WTC11 (cell line): ENCODE data around the gene IKBIP.

Experiments used
- ATF2 ChIP-seq: sonication (generic); formaldehyde crosslinking; IDR thresholded peaks from 2 replicates; pipeline ENCODE4 v1.8.1; 2022; ENCODE audit warnings: low read depth, missing genetic modification reagents, borderline replicate concordance
- ATF3 ChIP-seq: sonication (generic); formaldehyde crosslinking; conservative IDR thresholded peaks from 2 replicates; pipeline ENCODE4 v1.8.1; 2022; ENCODE audit warnings: mild to moderate bottlenecking, missing genetic modification reagents
- CTCF ChIP-seq: fragments of 200-600 bp; IDR thresholded peaks from 2 replicates; pipeline ENCODE4 v1.8.0; 2022; ENCODE audit warnings: antibody characterized with exemption
- GABPB1 ChIP-seq: sonication (generic); formaldehyde crosslinking; IDR thresholded peaks from 2 replicates; pipeline ENCODE4 v1.8.1; 2023; ENCODE audit warnings: mild to moderate bottlenecking, missing genetic modification reagents
- HMGA2 ChIP-seq: fragments of 250-450 bp; sonication (Bioruptor Pico); IDR thresholded peaks from 2 replicates; pipeline ENCODE4 v1.4.0; 2021; ENCODE audit warnings: mild to moderate bottlenecking, moderate library complexity
- MXD4 ChIP-seq: fragments of 250-450 bp; sonication (Bioruptor Pico); IDR thresholded peaks from 2 replicates; pipeline ENCODE4 v1.8.0; 2021; ENCODE audit warnings: mild to moderate bottlenecking, moderate library complexity, borderline replicate concordance
- NR1H2 ChIP-seq: sonication (generic); formaldehyde crosslinking; IDR thresholded peaks from 2 replicates; pipeline ENCODE4 v1.9.0; 2021; ENCODE audit warnings: mild to moderate bottlenecking, moderate library complexity, missing genetic modification reagents
- RORB ChIP-seq: fragments of 250-450 bp; sonication (Bioruptor Pico); IDR thresholded peaks from 2 replicates; pipeline ENCODE4 v1.9.0; 2021; ENCODE audit warnings: mild to moderate bottlenecking
- SMAD3 ChIP-seq: sonication (generic); formaldehyde crosslinking; IDR thresholded peaks from 2 replicates; pipeline ENCODE4 v1.8.0; 2022; ENCODE audit warnings: missing genetic modification reagents, mild to moderate bottlenecking, borderline replicate concordance
- TEAD1 ChIP-seq: sonication (generic); formaldehyde crosslinking; IDR thresholded peaks from 2 replicates; pipeline ENCODE4 v1.8.0; 2022; ENCODE audit warnings: mild to moderate bottlenecking, missing genetic modification reagents
- USF1 ChIP-seq: sonication (generic); formaldehyde crosslinking; IDR thresholded peaks from 2 replicates; pipeline ENCODE4 v1.8.0; 2022; ENCODE audit warnings: mild to moderate bottlenecking, missing genetic modification reagents
- ZNF121 ChIP-seq: sonication (generic); formaldehyde crosslinking; IDR thresholded peaks from 2 replicates; pipeline ENCODE4 v1.8.0; 2023; ENCODE audit warnings: missing genetic modification reagents
- ZNF232 ChIP-seq: sonication (generic); formaldehyde crosslinking; IDR thresholded peaks from 2 replicates; pipeline ENCODE4 v1.8.0; 2022; ENCODE audit warnings: mild to moderate bottlenecking, missing genetic modification reagents

- TF ChIP-seq CTCF (no peak), ATF2 (CRISPR knock-in tag) (no peak), SMAD3 (no peak), ZNF232 (CRISPR knock-in tag) (no peak), HMGA2 (CRISPR knock-in tag) (no peak), USF1 (CRISPR knock-in tag) (no peak), NR1H2 (no peak), ATF3 (CRISPR knock-in tag) (no peak), RORB (CRISPR knock-in tag) (no peak), TEAD1 (CRISPR knock-in tag) (no peak), MXD4 (CRISPR knock-in tag) (no peak), GABPB1 (no peak), ZNF121 (no peak)
Observed at GRCh38 chr12:98581101-98581500, 63.5 kb downstream of the IKBIP start.
